Lower lobe of right lung (tissue), 2 donors: ENCODE measurements around the gene SLC35G3. TPM values are rescaled to one million over a fixed set of nuclear protein-coding genes. Genes with fewer than 3 reads are reported as not detected.

Experiments
- ATAC-seq, 2 donors: fragments of 200-7000 bp; cut with Tn5 transposase; one replicate each; pipeline ENCODE4 v1.9.1; 2020 to 2022; ENCODE audit warnings: mild to moderate bottlenecking in 2 of 2, moderate library complexity in 2 of 2
- DNase-seq: peaks from one replicate; pipeline ENCODE4 v3.0.0-alpha.2; 2020
- H3K27ac ChIP-seq: fragments of 200-600 bp; one replicate; pipeline ENCODE4 v1.8.0; 2022
- H3K27me3 ChIP-seq: fragments of 200-600 bp; one replicate; pipeline ENCODE4 v1.8.0; 2022; ENCODE audit warnings: low read depth
- H3K36me3 ChIP-seq: fragments of 200-600 bp; one replicate; pipeline ENCODE4 v1.8.0; 2022; ENCODE audit warnings: mild to moderate bottlenecking
- H3K4me1 ChIP-seq: fragments of 200-600 bp; one replicate; pipeline ENCODE4 v1.8.0; 2022
- H3K4me3 ChIP-seq: fragments of 200-600 bp; one replicate; pipeline ENCODE4 v1.8.0; 2022; ENCODE audit warnings: mild to moderate bottlenecking
- H3K9me3 ChIP-seq: fragments of 200-600 bp; one replicate; pipeline ENCODE4 v1.8.0; 2022
- intact Hi-C: fragments of 100-400 bp; cut with DNase I; formaldehyde crosslinking; loops from one replicate; pipeline ENCODE4 v1.11.0; 2022
- total RNA-seq: library from RNA; stranded (reverse); fragmentation: NEBNext Ultra II Directional; extraction: Animal tissue kit (Norgen Biotek cat#: 25700); gene quantifications from one replicate; pipeline ENCODE4 v1.2.1, GENCODE V29; 2021
- TF ChIP-seq, protein P1 (sequence below): fragments of 200-600 bp; IDR thresholded peaks from one replicate; pipeline ENCODE4 v1.8.0; 2022; ENCODE audit warnings: antibody characterized with exemption, mild to moderate bottlenecking
- donor health status: DM: no; HTN: yes; CAD: no; lungs with severe emphysema.

SLC35G3 gene
- total RNA-seq, 1 donor from 2014 or later: not detected

DNA sequence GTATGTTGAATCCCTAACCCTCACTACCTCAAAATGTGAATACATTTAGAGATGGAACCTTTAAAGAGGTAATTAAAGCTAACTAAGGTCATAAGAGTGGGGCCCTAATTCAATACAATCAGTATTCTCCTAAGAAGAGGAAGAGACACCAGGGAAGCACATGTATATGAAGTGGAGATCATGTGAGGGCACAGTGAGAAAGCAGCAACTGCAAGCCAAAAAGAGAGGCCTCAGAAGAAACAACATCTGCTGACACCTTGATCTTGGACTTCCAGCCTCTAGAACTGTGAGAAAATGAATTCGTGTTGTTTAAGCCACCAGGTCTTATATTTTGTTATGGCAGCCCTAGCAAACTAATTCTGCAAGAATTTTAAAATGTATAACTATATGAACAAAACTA lies 35.4 kb upstream of the SLC35G3 start:
- H3K4me3 ChIP-seq: no peak overlapping the region
- no peak for DNase-seq
- intact Hi-C loops: no loop called here
- TF ChIP-seq, protein P1, sequence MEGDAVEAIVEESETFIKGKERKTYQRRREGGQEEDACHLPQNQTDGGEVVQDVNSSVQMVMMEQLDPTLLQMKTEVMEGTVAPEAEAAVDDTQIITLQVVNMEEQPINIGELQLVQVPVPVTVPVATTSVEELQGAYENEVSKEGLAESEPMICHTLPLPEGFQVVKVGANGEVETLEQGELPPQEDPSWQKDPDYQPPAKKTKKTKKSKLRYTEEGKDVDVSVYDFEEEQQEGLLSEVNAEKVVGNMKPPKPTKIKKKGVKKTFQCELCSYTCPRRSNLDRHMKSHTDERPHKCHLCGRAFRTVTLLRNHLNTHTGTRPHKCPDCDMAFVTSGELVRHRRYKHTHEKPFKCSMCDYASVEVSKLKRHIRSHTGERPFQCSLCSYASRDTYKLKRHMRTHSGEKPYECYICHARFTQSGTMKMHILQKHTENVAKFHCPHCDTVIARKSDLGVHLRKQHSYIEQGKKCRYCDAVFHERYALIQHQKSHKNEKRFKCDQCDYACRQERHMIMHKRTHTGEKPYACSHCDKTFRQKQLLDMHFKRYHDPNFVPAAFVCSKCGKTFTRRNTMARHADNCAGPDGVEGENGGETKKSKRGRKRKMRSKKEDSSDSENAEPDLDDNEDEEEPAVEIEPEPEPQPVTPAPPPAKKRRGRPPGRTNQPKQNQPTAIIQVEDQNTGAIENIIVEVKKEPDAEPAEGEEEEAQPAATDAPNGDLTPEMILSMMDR: no peak
- H3K36me3 ChIP-seq: no peaks in the 10 kb centered on the region
- no peaks in the 10 kb centered on the region for H3K4me1 ChIP-seq
- no peak overlapping the region for H3K27ac ChIP-seq
- H3K27me3 ChIP-seq: no peaks in the 10 kb centered on the region
- ATAC-seq: no peak
- no peaks in the 10 kb centered on the region for H3K9me3 ChIP-seq

DNA sequence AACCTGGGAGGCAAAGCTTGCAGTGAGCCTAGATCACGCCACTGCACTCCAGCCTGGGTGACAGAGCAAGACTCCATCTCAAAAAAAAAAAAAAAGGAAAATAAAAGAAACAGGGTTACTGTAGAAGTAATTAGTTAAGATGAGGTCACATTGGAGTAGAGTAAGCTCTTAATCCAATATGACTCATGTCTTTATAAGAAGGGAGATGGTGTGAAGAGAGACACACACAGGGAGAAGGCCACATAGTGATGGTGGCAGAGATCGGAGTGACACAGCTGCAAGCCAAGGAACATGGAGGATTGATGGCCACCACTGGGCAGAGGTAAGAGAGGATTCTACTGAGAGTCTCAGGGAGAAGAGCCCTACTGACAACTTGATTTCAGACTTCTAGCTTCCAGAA lies 33.4 kb upstream of the SLC35G3 start:
- no peaks in the 10 kb centered on the region for H3K27me3 ChIP-seq
- H3K36me3 ChIP-seq: no peaks in the 10 kb centered on the region
- intact Hi-C loops: no loop called here
- H3K9me3 ChIP-seq: no peaks in the 10 kb centered on the region
- DNase-seq (no peak), ATAC-seq (no peak)
- no peak overlapping the region for H3K27ac ChIP-seq
- no peak overlapping the region for H3K4me3 ChIP-seq
- TF ChIP-seq, protein P1: no peak
- no peaks in the 10 kb centered on the region for H3K4me1 ChIP-seq

DNA sequence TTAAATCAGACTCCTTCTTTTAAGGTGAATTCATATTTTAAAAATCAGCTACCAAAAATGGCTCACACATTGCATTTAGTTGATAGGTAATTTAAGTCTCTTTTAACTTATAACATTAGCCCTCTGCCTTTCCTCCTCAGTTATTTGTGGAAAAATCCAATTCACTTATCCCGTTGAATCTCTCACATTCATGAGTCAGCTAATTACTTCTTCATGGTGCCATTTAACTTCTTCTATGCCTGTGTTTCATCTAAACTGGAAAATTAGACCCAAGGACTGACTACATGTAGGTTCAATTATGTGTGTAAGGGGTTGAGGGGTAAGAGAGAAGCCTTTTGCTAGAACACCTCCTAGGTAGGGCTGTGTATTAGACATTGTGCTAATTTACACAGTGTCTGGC lies 30.2 kb upstream of the SLC35G3 start:
- Histone ChIP-seq H3K36me3 (no peaks in the 10 kb centered on the region), H3K27ac (no peak overlapping the region), H3K9me3 (no peaks in the 10 kb centered on the region), H3K27me3 (no peaks in the 10 kb centered on the region), H3K4me3 (no peak overlapping the region), H3K4me1 (peaks cover 5% of the 10 kb centered on the region)
- DNase-seq: no peak
- TF ChIP-seq, protein P1: no peak
- no peak for ATAC-seq
- intact Hi-C loops: no loop called here

DNA sequence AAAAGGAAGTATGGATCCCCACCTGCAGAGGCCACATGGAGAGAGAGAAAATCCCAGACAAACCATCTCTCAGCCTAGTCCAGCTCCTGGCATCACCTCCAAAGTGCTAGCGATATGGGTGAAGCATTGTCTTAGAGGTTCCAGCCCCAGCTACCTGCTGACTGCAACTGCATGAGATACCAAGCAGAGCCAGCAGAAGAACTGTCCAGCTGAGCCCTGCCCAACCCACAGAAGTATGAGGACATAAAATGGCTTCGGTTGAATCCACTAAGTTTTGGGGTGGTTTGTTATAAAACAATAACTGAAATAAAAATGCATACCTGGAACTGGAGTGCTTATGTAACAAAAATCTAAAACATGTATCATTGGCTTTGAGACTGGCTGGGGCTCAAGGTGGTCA lies 28.3 kb upstream of the SLC35G3 start:
- Histone ChIP-seq H3K27ac (no peak overlapping the region), H3K36me3 (no peaks in the 10 kb centered on the region), H3K9me3 (no peaks in the 10 kb centered on the region), H3K4me3 (no peak overlapping the region), H3K4me1 (peaks cover 17% of the 10 kb centered on the region), H3K27me3 (no peaks in the 10 kb centered on the region)
- intact Hi-C loops: no loop called here
- no peak for DNase-seq
- no peak for ATAC-seq
- TF ChIP-seq, protein P1: no peak

DNA sequence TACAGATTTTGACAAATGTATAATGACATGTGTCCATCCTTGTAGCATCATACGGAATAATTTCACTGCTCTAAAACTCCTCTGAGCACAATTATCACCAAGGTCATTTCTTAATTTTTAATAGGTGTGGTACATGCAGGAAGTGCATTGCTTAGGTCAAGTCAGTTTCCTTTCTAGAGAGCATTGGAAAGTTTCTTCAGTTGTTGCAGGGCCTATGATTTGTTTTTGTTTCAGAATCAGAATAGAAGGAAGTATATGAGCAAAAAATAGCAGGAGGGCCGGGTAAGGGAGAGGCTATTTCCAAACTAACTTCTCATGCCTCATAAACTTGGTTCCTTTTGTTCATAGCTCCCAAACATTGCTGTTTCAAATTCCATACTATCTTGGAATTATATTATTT lies 24.7 kb upstream of the SLC35G3 start:
- no peaks in the 10 kb centered on the region for H3K9me3 ChIP-seq
- peak overlapping the region; percentile 34 for H3K27ac ChIP-seq
- TF ChIP-seq, protein P1: no peak
- no peak for DNase-seq
- no peaks in the 10 kb centered on the region for H3K36me3 ChIP-seq
- ATAC-seq: peak; percentile 33 to 52
- H3K4me1 ChIP-seq: peaks cover 28% of the 10 kb centered on the region
- intact Hi-C loops: no loop called here
- no peaks in the 10 kb centered on the region for H3K27me3 ChIP-seq
- H3K4me3 ChIP-seq: no peak overlapping the region

DNA sequence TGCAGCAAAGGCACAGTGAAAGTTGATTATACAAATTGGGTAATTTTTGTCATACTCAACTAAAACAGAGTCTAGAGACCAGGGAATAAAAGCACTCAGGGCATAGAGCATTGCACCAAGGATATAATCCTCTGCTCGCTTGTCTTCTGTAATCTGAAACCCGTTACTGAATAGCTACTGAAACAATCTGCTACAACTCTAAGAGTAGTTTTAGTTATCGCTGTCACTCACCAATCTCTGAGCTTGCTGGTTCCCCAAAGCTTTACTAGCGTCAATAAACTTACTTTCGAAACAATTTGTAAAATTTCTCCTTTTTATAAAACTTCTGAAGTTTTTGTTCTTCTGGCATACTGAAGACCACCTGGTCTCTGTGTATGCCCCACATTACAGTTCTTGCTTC lies 22.9 kb upstream of the SLC35G3 start:
- H3K27ac ChIP-seq: no peak overlapping the region
- no peak for ATAC-seq
- H3K4me1 ChIP-seq: peaks cover 41% of the 10 kb centered on the region
- no peak for DNase-seq
- intact Hi-C loops: no loop called here
- no peaks in the 10 kb centered on the region for H3K36me3 ChIP-seq
- no peaks in the 10 kb centered on the region for H3K9me3 ChIP-seq
- no peaks in the 10 kb centered on the region for H3K27me3 ChIP-seq
- TF ChIP-seq, protein P1: no peak
- H3K4me3 ChIP-seq: no peak overlapping the region
